Body of pancreas (tissue), 4 donors: Measurements from ENCODE around the gene DCXR. TPM values are rescaled to one million over a fixed set of nuclear protein-coding genes. Genes with fewer than 3 reads are reported as not detected.

Experiments
- ATAC-seq: fragments of 150-250 bp; one replicate; pipeline ENCODE4 v1.9.1; 2016
- DNase-seq, 4 donors: peaks; one replicate each; pipeline ENCODE4 v3.0.0-alpha.2; 2019
- H3K27ac ChIP-seq, 4 donors: fragments of 200-600 bp; sonication (generic); 1 replicate in 3 of 4; 2 replicates in 1 of 4; pipeline versions ENCODE4 v1.5.1 to v1.6.1; 2016 to 2019; ENCODE audit warnings: mild to moderate bottlenecking in 1 of 4, mixed read lengths in 1 of 4, moderate library complexity in 1 of 4
- H3K27me3 ChIP-seq, 2 donors: fragments of 200-600 bp; sonication (generic); one replicate each; pipeline ENCODE4 v1.6.0; 2016; ENCODE audit warnings: mild to moderate bottlenecking in 1 of 2
- H3K36me3 ChIP-seq, 2 donors: fragments of 200-600 bp; sonication (generic); replicated peaks in 1 of 2; 2 replicates each; pipeline ENCODE4 v1.5.1; 2016; ENCODE audit warnings: low read depth in 2 of 2; ENCODE audit not compliant: insufficient read depth in 1 of 2
- H3K4me1 ChIP-seq: fragments of 200-600 bp; sonication (generic); one replicate; pipeline ENCODE4 v1.6.0; 2016
- H3K4me3 ChIP-seq, 2 donors: fragments of 200-600 bp; sonication (generic); 1 replicate in 1 of 2; 2 replicates in 1 of 2; pipeline ENCODE4 v1.5.1; 2016 to 2019
- H3K9me3 ChIP-seq, 3 donors: fragments of 200-600 bp; sonication (generic); 1 replicate in 2 of 3; 2 replicates in 1 of 3; pipeline ENCODE4 v1.5.1; 2016
- CTCF ChIP-seq, 7 experiments: fragments of 450-650 bp in 4 of 7; fragments of 200-600 bp in 3 of 7; sonication (generic) in 3 of 7; IDR thresholded peaks; one replicate each; pipeline ENCODE4 v1.5.1; 2016 to 2019; ENCODE audit warnings: antibody characterized with exemption in 7 of 7
- POLR2A ChIP-seq, 3 donors: fragments of 450-650 bp; IDR thresholded peaks; one replicate each; pipeline ENCODE4 v1.6.1; 2016; ENCODE audit warnings: antibody characterized with exemption in 3 of 3, mild to moderate bottlenecking in 2 of 3
- WGBS, 2 donors: methylation state at CpG; one replicate each; pipeline ENCODE4 v1.1.5; 2017; 5-methylcytosine and 5-hydroxymethylcytosine counted together
- intact Hi-C: fragments of 100-400 bp; cut with DNase I; formaldehyde crosslinking; loops from one replicate; pipeline ENCODE4 v1.15.1; 2023
- total RNA-seq, 2 donors: library from RNA; depleted of rRNA; stranded (reverse); fragments of >200 nt; gene quantifications; one replicate each; pipeline ENCODE4 v1.1.0, GENCODE V29; 2016

Gene DCXR
- total RNA-seq, 2 donors from 2014 or later: 82.2 to 205 TPM

DNA sequence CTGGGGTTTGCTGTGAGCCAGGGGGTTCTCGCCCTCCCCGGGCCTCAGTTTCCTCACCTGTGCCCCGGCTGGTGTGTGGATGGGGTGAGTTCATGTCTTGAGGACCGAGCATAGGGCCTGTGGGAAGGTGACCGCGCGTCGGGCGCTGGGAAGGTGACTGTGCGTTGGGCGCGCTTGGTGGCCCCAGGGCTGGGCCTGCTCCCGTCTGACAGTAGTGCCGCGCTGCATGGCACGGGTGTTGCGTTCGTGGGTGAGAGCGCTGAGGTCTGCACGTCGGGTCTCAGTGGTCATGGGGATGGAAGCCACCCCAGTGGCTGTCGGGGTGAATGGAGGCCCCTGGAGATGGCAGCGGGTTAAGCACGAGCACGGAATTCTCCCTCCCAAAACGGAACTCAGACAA, 50.9 kb downstream of the DCXR start:
- H3K4me3 ChIP-seq: no peak overlapping the region
- H3K27ac ChIP-seq: no peak overlapping the region
- no peaks in the 10 kb centered on the region for H3K27me3 ChIP-seq
- 91 to 98% methylated on average over 26 of the region's 26 CpGs for WGBS, 2 donors
- intact Hi-C loops: no loop called here
- peaks cover 12% of the 10 kb centered on the region for H3K4me1 ChIP-seq
- no peak for ATAC-seq
- TF ChIP-seq POLR2A (IDR thresholded peaks at IDR 0.05): no peak
- TF ChIP-seq CTCF (IDR thresholded peaks at IDR 0.05): no peak
- H3K36me3 ChIP-seq: peaks cover 0 to 7% of the 10 kb centered on the region in 2 donors
- no peak for DNase-seq
- H3K9me3 ChIP-seq: no peaks in the 10 kb centered on the region

Other genes starting within 250 kb of the DCXR start
- gene GCGR, start 233.5 kb downstream of the DCXR start, total RNA-seq: 1 to 10 TPM in 1 of 2 donors, under 1 TPM in 1; 0.52 to 5.3 TPM
- gene MCRIP1, start 204.4 kb downstream of the DCXR start, total RNA-seq: 10 to 100 TPM; 46.1 to 65.6 TPM
- not detected for gene PPP1R27, start 202.6 kb downstream of the DCXR start, total RNA-seq
- 1,000 to 10,000 TPM; 1,462 to 4,394 TPM for gene P4HB, start 177.2 kb downstream of the DCXR start, total RNA-seq
- gene ARHGDIA, start 166.4 kb downstream of the DCXR start, total RNA-seq: 100 to 1,000 TPM; 109 to 141 TPM
- 10 to 100 TPM; 17.1 to 72.2 TPM for gene ALYREF, start 146.1 kb downstream of the DCXR start, total RNA-seq
- gene ANAPC11, start 146.0 kb downstream of the DCXR start, total RNA-seq: 100 to 1,000 TPM in 1 of 2 donors, 10 to 100 TPM in 1; 58.1 to 111 TPM
- gene NPB, start 135.5 kb downstream of the DCXR start, total RNA-seq: 1 to 10 TPM in 1 of 2 donors, under 1 TPM in 1; 0.66 to 1.8 TPM
- gene PCYT2, start 126.3 kb downstream of the DCXR start, total RNA-seq: 10 to 100 TPM; 13.0 to 25.1 TPM
- gene SIRT7, start 119.5 kb downstream of the DCXR start, total RNA-seq: 10 to 100 TPM; 23.9 to 48.5 TPM
- 10 to 100 TPM in 1 of 2 donors, 1 to 10 TPM in 1; 8.3 to 14.5 TPM for gene MAFG, start 110.0 kb downstream of the DCXR start, total RNA-seq
- gene PYCR1, start 100.4 kb downstream of the DCXR start, total RNA-seq: 10 to 100 TPM; 38.2 to 54.2 TPM
- not detected for gene MYADML2, start 90.5 kb downstream of the DCXR start, total RNA-seq
- under 1 TPM in 1 of 2 donors, not detected in 1; 0.33 TPM for gene NOTUM, start 76.5 kb downstream of the DCXR start, total RNA-seq
- gene ASPSCR1, start 60.1 kb downstream of the DCXR start, total RNA-seq: 10 to 100 TPM; 17.9 to 57.4 TPM
- gene CENPX, start 14.8 kb downstream of the DCXR start, total RNA-seq: 10 to 100 TPM; 16.5 to 24.4 TPM
- gene LRRC45, start 14.4 kb downstream of the DCXR start, total RNA-seq: 10 to 100 TPM in 1 of 2 donors, 1 to 10 TPM in 1; 8.0 to 36.3 TPM
- 1 to 10 TPM in 1 of 2 donors, not detected in 1; 3.1 TPM for gene RAC3, start 6.0 kb downstream of the DCXR start, total RNA-seq
- gene RFNG, start 14.1 kb upstream of the DCXR start, total RNA-seq: 10 to 100 TPM; 37.9 to 43.1 TPM
- gene GPS1, start 14.2 kb upstream of the DCXR start, total RNA-seq: 10 to 100 TPM; 63.0 to 86.4 TPM
- gene DUS1L, start 28.1 kb upstream of the DCXR start, total RNA-seq: 100 to 1,000 TPM in 1 of 2 donors, 10 to 100 TPM in 1; 76.0 to 128 TPM
- 100 to 1,000 TPM in 1 of 2 donors, 10 to 100 TPM in 1; 16.3 to 388 TPM for gene FASN, start 60.5 kb upstream of the DCXR start, total RNA-seq
- 10 to 100 TPM; 24.1 to 60.3 TPM for gene CCDC57, start 175.1 kb upstream of the DCXR start, total RNA-seq
- 1 to 10 TPM; 2.0 to 5.4 TPM for gene SLC16A3, start 191.3 kb upstream of the DCXR start, total RNA-seq
- 100 to 1,000 TPM in 1 of 2 donors, 10 to 100 TPM in 1; 37.6 to 116 TPM for gene CSNK1D, start 236.0 kb upstream of the DCXR start, total RNA-seq